NCI-H524 (cell line): ENCODE measurements around the gene RAD51D.
"Not testable (repeated sequence)": the region's sequence is repeated elsewhere in the genome, so short reads cannot be mapped to it uniquely, and the experiment has no call there.

Source experiments
- DNase-seq, 2 experiments: peaks; one replicate each; lab custom pipeline; 2025; lab: John Stamatoyannopoulos, UW

RAD51D gene

DNA sequence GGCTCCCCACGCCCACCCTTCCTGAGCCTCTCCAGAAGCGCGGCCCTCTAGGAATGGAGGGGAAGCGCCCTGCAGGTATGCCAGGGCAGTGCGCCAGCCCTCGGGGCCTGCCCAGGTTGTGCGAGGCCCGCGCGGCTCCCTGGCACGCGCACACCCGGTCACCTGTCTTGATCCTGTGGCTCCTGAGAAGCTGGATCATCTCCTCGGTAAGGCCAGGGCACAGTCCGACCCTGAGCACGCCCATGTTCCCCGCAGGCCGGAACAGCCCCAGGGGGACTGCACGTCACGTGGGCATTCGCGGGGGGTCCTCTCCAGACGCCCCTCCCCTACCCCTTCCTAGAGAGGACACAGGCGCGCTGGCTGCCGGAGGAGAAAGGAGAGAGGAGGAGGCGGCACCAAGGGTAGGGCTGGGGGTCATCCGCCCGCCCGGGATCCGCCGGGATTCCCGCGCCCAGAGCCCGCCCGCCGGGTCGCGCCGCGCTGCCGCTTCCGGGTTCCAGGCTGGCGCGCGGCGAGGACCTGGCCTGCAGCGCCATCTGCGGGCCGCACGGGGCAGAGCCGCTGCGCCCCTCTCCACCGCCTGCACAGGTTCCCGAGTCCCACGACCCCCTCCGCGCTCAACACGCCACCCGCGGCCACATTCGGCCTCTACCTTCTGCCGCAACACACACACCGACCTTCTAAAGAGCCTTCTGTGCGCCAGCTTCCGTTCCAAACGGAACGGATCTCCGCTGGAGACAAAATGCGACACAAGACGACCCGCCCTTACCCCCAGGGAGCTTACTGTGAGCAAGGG lies at the start of gene RAD51D:
TSS of gene RAD51D (minus strand) at position 491 of the 796 bp plus-strand sequence. CDS start at position 244, 247 bp downstream.
- DNase-seq, result peak; percentile 77

DNA sequence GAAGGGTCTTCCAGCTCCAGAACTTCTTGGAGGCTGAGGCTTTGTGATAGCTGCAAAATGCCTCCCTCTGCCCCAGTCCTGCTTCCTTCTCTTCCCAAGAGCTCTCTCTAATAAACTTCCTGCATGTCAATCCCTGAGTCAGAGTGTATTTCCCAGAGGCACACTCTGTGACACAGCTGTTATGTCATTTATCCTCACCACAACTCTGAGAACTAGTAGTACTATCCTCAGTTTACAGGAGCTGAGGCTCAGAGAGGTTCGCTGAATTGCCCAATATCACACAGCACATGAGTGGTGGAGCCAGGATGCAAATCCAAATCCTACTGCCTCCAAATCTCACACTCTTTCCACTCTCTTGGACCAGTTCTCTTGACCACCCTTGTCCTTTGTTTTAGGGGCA lies 48.0 kb upstream of the RAD51D start:
- DNase-seq, result no peak

DNA sequence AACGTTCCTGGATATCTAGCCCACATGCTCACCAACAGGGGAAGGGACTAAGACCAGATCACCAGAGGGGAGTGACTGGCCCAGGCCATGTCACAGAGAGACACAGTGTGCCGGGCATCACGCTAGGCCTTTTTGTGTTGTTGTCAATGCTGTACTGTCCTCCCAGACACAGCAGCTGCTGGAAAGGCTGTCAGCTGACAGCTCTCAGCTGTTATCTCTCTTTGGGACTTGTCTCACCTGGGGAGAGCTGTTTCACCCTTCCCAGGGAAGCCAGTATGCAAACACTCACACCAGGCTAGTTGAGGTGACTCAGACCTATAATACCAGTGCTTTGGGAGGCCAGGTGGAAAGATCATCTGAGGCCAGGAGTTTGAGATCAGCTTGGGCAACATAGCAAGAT lies 47.4 kb upstream of the RAD51D start:
- DNase-seq, result no peak

DNA sequence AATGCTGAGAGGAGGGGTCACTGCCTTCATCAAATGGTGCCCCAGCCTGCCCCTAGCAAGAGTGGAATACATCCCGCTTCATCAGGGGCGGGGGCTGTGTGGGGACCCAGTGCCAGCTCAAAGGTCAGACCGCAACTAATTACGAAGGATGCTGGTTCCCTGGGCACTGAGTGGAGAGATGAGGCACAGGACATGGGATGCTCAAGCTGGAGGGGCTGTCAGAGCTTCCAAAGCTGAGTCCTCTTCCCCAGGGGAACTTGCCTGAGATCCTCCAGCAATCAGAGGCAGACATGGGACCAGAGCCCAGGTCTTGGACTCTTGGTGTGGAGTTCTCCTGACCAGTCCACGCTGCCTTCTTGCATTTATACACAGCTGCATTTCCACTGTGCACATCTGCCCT lies 46.9 kb upstream of the RAD51D start:
- DNase-seq, result no peak

DNA sequence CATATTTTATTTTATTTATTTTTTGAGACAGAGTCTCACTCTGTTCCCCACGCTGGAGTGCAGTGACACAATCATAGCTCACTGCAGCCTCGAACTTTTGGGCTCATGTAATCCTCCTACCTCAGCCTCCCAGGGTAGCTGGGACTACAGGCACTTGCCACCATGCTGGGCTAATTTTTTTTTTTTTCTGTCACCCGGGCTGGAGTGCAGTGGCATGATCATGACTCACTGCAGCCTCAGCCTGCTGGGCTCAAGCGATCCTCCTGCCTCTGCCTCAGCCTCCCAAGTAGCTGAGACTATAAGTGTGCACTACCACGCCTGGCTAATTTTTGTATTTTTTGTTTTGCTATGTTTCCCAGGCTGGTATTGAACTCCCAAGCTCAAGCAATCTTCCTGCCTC lies 45.1 kb upstream of the RAD51D start:
- no peak for DNase-seq

DNA sequence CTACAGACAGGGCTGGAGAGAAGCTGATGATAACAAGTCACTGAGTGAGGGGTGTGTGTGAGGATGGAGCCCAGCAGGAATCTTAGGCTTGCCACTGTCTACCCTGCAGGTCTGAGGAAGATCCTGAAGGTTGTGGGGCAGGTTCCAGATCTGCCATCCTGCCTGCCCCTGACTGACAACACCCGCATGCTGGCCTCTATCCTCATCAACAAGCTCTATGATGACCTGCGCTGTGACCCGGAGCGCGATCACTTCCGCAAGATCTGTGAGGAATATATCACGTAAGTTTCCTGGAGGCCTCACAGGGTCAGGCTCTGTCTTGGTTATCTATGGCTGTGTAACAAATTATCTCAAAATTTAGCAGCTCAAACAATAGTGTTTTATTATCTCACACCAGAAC lies 44.2 kb upstream of the RAD51D start:
- DNase-seq, result no peak

DNA sequence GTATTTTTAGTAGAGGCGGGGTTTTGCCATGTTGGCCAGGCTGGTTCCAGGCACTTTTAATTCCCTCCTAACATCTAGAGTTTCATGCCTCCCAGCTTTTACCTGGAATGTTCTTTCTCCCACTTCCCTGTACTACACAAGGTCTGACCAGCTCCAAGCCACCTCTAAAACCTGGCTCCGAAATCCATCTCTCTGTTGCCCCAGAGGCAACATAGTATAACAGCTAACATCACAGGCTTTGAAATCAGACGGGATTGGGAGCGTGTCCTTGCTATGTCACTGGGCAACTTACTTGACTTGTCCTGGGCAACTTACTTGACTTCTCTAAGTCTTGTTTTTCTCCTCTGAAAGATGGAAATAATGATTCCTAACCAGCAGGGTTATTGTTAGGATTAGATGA lies 43.1 kb upstream of the RAD51D start:
- no peak for DNase-seq

DNA sequence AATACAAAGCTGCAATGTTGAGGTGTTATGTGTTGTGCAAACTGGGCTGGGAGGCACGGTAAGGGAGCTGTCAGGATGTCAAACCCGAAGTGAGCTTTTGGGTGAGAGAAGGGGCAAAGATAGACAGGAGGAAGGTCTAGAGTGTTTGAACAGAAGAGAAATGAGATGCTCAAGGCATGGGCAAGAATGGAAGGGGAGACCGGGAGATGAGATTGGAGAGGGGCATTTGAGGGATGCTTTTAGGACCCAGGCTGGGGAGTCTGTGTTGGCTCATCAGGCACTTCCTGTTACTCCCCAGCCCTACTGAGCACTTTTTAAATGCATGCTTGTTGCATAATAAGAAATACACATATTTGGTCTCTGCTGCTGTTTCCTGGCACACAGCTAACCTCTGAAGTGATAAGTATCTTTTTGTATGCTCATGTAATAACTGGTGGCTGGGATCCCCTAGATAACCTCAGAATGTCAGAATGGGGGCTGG lies 41.7 kb upstream of the RAD51D start:
- DNase-seq, result no peak

DNA sequence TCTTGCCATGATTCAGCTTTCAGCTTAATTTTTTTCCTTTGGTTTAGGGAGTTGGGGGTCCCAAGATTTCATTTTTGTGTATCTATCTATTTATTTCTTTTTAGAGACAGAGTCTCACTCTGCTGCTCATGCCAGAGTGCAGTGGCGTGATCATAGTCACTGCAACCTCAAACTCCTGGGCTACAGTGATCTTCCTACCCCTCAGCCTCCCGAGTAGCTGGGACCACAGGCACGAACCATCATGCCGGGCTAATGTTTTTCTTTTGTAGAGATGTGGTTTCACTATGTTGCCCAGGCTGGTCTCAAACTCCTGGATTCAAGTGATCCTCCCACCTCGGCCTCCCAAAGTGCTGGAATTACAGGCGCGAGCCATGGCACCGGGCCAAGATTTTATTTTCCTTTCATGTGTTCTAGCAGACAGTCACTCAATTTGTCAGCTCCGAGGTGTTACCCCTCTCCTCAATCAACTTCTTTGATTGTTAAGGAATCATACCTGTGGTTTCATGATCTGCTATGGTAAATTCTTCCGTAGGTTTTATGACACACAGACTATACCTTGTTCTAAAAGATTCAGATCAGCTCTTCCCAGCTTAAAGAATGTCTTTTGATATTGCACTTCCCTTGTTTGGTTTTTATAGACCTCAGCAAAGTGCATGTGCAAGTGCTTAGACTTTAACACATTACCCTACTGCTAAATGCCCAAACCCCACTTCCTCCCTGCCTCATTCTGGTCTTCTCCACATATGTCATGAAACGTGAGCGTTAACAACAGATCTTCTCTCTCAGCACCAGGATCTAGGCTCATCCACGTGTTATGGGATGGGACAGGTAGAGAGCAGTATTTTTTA lies 40.9 kb upstream of the RAD51D start:
- DNase-seq, result no peak

DNA sequence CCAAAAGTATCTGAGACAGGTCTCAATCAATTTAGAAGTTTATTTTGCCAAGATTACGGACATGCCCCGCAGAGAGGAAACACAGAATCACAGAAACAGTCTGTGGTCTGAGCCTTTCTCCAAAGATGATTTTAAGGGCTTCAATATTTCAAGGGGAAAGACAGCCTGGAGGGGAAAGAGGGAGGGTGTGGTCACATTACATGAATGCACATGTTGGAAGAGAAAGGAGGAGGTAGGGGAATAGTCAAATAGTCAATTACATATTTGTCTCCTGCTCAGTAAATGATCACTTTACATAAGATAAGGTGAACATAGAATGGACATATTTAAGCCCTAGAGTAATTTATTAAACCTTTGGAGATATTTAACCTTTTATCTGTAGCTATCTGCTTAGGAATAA lies 40.3 kb upstream of the RAD51D start:
- DNase-seq, result no peak

DNA sequence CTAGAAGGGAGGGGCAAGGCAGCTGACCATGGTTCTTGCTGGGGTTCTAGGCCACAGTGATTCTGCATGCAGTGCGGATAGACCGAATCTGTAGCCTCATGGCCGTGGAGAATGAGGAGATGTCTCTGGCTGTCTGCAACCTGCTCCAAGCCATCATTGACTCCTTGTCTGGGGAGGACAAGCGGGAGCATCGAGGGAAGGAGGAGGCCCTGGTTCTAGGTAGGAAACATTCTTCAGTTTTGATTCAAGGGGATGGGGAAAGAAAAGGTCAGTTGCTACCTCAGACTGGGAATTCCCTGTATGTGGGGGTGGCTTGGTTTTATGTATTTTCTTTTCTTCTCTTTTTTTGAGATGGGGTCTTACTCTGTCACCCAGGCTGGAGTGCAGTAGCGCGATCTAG lies 35.6 kb upstream of the RAD51D start:
- DNase-seq, result no peak

DNA sequence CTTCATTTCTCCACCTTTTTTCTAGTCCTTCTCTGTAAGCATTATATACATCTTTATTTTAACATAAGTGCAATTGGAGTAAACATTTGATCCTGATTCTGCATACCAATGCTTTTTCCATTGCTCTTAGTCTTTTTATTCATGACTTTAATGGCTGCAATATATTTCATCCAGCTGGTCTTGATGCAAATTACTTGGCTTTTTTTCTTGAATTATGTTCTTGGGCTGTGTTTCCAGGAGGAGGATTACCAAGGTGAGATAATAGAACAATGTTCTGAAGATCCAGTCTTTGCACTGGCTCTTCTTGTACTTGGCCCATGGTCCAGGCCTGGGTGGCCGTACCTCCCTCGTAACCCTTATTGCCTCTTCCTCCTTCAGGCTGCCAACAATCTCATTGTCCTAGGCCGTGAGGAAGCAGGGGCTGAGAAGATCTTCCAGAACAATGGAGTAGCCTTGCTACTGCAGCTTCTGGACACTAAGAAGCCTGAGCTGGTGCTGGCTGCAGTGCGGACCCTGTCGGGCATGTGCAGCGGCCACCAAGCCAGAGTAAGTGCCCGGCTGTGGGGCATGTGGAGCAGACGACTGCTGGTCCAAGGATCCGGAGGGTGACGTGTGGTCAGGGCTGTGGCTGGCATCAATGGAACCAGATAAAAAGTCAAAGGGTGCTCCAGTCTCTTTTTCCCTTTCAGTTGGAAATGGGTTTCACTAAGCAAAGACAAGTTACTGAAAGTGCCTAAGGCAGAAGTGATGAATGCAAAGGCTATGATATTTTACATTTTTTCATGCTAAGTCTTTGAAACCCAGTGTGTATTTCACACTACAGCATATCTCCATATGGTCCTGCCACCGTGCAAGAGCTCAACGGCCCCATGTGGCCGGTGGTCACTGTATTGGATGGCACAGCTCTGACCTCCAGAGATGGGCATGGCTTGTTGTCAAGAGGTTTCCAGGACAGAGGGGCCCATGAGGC lies 34.8 kb upstream of the RAD51D start:
- no peak for DNase-seq

DNA sequence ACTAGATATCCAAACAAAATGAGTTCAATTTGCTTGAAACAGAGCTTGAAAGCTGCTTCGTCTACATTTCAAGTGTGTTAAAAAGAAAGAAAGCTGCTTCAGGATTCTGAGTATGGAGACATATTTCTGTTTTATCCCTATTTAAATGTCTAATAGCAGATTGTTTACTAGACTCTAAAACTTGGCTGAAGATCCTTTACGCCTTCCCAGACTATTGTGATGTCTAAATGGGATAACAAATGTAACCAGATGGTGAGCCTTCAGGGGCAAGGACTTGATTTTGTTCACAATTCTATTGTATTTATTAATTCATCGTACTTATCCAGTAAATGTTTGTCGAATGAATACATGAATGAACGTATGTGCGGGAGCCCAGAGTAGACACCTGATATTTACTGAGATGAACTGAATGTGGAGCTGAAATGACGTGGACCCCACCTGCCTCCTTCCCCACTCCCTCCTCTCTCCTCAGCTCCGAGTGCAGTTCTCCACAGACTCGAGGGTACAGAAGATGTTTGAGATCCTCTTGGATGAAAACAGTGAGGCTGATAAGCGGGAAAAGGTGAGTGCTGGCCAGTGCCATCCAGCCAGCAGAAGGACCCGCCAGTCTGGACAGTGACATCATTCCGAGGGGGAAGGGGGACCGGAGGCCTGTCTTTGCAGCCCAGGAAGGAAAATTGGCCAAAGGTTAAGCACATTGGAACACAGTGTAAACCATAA lies 32.9 kb upstream of the RAD51D start:
- no peak for DNase-seq

DNA sequence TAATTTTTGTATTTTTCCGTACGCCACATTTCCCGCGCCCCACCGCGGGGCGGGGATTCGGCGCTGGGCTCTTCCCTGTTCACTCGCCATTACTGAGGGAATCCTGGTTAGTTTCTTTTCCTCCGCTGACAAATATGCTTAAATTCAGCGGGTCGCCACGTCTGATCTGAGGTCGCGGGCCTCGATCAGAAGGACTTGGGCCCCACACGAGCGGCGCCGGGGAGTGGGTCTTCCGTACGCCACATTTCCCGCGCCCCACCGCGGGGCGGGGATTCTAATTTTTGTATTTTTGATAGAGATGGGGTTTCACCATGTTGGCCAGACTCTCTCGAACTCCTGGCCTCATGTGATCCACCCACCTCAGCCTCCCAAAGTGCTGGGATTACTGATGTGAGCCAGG lies 31.4 kb upstream of the RAD51D start:
- DNase-seq, result not testable (repeated sequence)

DNA sequence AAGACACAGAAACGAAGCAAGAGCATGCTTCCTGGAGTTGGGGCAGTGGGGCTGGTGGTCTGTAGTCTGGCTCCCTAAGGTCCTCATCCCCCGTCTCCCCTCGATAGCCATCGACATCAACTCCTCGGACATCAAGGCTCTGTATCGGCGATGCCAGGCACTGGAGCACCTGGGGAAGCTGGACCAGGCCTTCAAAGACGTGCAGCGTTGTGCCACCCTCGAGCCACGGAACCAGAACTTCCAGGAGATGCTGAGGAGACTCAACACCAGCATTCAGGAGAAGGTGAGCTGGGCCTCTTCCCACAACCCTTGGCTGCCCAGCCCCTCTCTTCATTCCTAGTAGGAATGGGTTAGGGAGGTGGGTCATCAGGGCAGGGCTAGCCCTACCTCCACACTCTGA lies 30.3 kb upstream of the RAD51D start:
- DNase-seq, result no peak

DNA sequence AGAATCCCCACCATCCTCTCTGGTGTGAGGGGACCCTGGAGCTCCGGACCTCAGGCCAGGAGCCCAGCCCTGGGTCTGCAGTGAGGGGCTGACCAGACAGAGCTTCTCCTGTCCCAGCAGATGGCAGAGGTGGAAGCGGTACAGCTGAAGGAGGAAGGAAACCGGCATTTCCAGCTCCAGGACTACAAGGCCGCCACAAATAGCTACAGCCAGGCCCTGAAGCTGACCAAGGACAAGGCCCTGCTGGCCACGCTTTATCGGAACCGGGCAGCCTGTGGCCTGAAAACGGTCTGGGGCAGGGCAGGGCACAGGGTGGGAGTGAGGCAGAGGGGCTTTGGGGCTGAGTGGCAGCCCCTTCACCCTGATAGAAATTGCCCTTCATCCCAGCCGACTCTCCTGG lies 28.5 kb upstream of the RAD51D start:
- no peak for DNase-seq

DNA sequence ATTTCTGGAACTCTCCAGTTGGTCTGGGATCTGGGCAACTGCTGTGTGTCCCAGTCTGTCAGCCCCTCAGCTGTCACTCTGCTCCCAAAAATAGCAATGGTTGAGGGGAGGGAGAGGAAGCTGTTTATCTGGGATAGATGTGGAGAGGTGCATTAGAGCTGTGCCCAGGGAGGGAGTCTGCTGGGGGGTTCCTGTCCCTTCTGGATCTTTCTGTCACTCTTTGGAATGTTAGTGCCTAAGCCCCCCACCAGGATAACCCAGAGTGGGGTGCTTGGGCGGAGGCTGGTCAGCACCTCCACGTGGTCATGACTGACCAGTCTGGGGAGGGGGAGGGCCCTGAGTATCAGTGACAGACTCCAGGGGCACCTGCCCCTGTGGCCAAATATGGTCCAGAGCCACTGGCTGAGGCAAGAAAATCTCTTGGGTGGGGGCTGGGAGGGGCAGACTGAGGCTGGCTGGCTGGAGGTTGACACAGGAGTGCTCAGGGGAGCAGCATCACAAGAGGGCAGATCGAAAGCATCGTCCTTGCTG lies 27.8 kb upstream of the RAD51D start, which contains the start of gene UNC45B:
TSS of gene UNC45B (plus strand) at position 443 of the 531 bp plus-strand sequence. CDS start 447 bp downstream, outside the sequence.
- DNase-seq, result no peak

DNA sequence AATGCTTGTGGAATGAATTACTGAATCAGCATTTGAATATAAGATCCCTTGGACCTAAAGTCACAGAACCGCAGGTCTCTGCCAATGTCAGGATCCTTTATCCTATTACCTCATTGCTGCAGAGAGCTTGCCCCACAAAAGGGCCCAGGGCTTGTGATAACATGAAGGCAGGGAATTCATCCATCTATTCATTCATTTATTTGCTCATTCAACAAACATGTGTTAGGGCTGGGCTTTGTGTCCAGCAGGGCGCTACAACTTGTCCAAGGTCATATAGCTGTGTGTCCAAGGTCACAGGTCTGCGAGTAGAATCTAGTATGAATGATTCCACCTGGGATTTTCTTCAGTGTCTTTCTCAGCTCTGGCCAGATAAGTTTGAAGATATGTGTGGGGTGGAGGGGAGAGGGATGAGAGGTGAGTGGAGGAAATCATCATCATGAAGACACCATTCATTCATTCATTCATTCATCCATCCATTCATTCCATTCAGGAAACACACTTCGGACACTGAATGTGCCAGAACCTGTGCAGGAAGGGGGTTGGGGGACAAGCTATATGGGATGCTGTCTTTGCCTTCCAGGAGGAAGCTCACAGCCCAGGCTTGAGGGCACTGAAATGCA lies 26.7 kb upstream of the RAD51D start:
- DNase-seq, result no peak

DNA sequence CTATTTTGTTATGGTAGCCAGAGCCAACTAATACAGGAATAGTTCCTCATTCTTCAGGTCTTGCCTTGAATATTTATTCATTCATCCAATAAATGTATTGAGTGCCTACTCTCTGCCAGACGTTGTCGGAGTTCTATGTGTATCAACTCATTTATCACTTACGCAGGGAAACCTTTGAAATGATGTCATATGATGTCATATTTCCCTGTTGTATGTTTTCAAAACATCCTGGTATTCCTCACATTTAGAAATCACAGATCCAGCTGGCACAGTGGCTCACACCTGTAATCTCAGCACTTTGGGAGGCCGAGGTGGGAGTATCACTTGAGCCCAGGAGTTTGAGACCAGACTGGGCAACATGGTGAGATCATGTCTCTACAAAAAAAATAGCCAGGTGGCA lies 25.2 kb upstream of the RAD51D start:
- no peak for DNase-seq

DNA sequence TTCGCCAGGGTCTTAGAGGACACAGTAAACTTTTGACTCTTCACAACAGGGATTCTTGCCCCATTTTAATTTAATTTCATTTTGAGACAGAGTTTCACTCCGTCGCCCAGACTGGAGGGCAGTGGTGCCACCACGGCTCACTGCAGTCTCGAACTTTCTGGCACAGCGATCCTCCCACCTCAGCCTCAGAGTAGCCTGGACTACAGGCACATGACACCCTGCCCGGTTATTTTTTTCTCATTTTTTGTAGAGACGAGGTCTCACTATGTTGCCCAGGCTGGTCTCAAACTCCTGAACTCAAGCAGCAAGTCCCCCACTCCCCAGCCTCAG lies 22.8 kb upstream of the RAD51D start:
- no peak for DNase-seq
